Esophagus muscularis mucosa (tissue), 3 donors: Measurements from ENCODE around the gene DUSP15.

ENCODE experiments used
- POLR2A ChIP-seq: fragments of 450-650 bp; IDR thresholded peaks from one replicate; pipeline ENCODE4 v1.6.1; 2017; ENCODE audit warnings: antibody characterized with exemption, moderate library complexity, mild to moderate bottlenecking, low read depth
- POLR2AphosphoS5 ChIP-seq, 2 donors: sonication (generic); formaldehyde crosslinking; IDR thresholded peaks; one replicate each; pipeline ENCODE4 v1.6.1; 2017; ENCODE audit warnings: antibody characterized with exemption in 2 of 2
- TF ChIP-seq, protein P1 (sequence below), 3 experiments: fragments of 200-600 bp in 2 of 3; fragments of 450-650 bp in 1 of 3; sonication (generic) in 2 of 3; IDR thresholded peaks; one replicate each; pipeline ENCODE4 v1.5.1; 2017 to 2019; ENCODE audit warnings: antibody characterized with exemption in 3 of 3, mild to moderate bottlenecking in 2 of 3, moderate library complexity in 1 of 3

DNA sequence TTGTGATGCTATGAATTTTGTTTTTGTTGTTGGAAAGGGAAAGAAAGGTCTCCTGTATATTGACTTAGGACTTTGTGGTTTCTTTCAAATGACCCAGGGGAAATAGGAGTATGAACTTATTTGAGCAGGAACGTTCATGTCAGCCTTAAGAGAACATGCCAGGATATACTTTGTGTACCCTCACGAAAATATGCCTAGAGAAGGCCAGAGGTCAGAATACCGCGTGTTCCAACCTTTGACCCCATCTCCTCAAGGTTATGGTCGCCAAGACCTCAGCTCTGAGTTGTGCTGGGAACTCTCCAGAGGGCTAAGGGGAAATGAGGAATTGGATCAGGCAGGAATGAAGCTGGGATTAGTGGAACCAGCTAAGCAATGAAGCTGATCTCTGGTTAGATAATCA lies 11.6 kb upstream of the DUSP15 start:
- TF ChIP-seq, protein P1, sequence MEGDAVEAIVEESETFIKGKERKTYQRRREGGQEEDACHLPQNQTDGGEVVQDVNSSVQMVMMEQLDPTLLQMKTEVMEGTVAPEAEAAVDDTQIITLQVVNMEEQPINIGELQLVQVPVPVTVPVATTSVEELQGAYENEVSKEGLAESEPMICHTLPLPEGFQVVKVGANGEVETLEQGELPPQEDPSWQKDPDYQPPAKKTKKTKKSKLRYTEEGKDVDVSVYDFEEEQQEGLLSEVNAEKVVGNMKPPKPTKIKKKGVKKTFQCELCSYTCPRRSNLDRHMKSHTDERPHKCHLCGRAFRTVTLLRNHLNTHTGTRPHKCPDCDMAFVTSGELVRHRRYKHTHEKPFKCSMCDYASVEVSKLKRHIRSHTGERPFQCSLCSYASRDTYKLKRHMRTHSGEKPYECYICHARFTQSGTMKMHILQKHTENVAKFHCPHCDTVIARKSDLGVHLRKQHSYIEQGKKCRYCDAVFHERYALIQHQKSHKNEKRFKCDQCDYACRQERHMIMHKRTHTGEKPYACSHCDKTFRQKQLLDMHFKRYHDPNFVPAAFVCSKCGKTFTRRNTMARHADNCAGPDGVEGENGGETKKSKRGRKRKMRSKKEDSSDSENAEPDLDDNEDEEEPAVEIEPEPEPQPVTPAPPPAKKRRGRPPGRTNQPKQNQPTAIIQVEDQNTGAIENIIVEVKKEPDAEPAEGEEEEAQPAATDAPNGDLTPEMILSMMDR (IDR thresholded peaks at IDR 0.05) = no peak
- TF ChIP-seq POLR2A (no peak), POLR2AphosphoS5 (IDR thresholded peaks at IDR 0.05) (no peak)
